GM08714 (cell line): ENCODE results near the gene FCRL5.
"Not testable (repeated sequence)": the region's sequence is repeated elsewhere in the genome, so short reads cannot be mapped to it uniquely, and the experiment has no call there.

Experiments used
- H3K4me3 ChIP-seq: fragments of 200-500 bp; sonication (Bioruptor generic); 2 replicates; pipeline ENCODE4 v1.5.1; 2014; ENCODE audit warnings: mild to moderate bottlenecking, low read length, inconsistent platforms
- ZNF274 ChIP-seq: IDR thresholded peaks from 2 replicates; pipeline ENCODE4 v1.6.1; 2012; ENCODE audit warnings: mild to moderate bottlenecking, low read depth, low read length

Gene FCRL5

DNA sequence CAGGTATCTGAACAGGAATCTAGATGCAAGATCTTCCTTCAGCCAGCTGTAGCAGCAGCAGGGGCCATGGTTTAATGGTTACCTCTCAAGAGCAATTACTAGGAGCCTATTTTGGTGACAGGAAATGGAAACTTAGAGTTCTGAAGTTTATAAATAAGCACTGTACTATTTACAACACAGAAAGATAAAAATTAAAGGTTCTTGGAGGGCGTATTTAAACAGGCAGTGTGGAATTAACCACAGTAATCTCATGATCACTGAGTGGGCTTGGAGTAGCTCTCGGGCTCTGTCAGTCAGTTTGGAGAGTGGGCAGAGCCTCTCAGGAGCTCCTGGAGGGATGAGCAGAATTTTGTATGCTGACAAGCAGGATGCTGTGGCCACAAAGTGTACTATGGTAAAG, 10.2 kb upstream of the FCRL5 start:
- peak overlapping the region; percentile 69; the same call in 1 of the 2 replicates for H3K4me3 ChIP-seq
- TF ChIP-seq ZNF274: no peak

DNA sequence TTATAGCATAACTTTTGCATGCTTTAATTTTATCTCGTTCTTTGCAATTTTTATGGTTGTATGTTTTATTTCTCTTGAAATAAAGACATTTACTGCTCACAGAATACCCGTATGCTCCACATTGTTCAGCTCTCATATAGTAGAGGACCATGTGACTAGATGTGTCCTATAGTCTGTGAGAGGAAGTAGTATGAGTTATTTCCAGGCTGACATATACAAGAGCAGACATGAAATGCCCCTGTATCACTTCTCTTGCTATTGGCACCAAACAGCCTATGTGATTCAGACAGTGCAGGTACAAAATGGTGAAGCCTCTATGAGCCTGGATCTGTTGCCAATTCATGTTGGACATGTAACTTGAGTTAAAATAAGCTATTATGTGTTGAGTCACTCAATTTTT, 5.8 kb upstream of the FCRL5 start:
- no peak overlapping the region for H3K4me3 ChIP-seq
- no peak for TF ChIP-seq ZNF274

DNA sequence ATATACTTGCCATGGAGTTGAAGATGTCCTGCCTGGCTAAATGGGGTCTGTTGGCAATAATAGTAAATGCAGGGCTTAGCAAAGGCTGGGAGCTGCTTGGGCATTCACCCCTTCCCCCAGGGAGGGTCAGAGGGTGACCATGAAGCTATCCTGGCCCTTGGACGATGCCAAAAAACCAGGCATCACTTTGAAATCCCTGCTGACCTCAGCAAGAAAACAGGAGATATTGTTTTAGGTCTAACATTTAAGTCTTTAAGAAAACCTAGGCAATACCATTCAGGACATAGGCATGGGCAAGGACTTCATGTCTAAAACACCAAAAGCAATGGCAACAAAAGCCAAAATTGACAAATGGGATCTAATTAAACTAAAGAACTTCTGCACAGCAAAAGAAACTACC, 4.2 kb downstream of the FCRL5 start:
- H3K4me3 ChIP-seq: not testable (repeated sequence)

DNA sequence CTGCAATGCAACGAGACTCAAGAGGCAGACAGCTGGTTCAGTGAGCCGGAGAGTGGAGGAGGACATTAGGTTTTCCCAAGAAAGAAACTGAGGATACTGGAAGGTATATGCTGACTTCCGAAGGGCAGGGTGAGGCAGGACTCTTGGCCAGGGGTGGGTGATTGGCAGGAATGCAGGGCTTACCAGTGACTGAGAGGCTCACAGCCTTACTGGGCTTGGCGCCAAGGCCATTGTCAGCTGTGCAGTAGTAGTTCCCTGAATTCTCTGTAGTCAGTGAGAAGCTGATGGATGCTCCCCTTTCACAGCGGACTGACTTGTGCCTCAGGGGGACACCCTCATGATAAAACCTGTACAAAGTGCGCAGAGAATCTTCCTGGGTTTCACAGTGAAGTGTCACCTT, 9.6 kb downstream of the FCRL5 start:
- H3K4me3 ChIP-seq: no peak overlapping the region
- TF ChIP-seq ZNF274: no peak

DNA sequence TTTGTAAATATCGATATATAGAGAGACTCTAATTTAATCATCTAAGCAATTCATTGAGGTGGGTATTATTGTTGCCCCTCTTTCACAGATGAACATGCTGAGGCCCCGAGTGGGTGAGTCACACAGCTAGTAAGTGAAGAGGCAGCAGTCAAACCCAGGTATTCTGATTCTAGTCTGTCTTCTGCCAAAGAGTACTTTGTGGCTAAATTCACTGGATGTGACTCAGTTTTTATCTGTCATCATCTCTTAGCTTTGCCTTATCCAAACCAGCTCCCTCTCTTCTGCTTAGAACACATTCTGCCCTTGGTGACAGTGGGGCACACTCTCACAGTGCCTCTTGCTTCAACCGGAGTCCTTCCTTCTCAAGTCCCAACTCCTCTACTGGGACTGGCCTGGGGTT, 11.5 kb downstream of the FCRL5 start:
- no peak for TF ChIP-seq ZNF274
- no peak overlapping the region for H3K4me3 ChIP-seq

DNA sequence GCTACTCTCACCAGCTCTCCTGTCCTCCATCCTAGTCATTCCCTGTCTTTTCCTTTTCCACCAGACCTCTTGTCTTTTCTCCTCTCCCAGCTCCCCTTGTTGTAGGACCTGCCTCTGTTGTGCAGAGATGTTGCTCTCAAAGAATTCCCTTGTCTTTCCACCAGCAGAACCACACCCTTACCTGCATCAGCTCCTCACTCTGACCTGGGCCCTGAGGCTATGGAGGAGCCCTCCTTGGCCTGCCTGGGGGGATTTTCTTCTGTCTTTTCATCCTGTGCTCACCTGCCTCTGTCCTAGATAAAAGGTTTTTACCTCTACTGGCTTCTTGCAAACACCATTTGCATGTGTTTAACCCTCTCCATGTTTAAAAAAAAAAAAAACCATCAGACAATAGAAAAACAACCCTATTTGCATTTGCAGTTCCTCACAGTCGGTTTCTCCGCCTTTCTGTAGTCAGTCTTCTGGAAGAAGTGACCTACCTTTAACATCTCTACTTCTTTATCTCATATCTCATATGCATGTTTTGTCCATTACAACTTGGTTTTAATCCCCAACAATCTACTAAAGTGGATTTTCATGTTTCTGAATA, 12.1 kb downstream of the FCRL5 start:
- H3K4me3 ChIP-seq: no peak overlapping the region
- no peak for TF ChIP-seq ZNF274

DNA sequence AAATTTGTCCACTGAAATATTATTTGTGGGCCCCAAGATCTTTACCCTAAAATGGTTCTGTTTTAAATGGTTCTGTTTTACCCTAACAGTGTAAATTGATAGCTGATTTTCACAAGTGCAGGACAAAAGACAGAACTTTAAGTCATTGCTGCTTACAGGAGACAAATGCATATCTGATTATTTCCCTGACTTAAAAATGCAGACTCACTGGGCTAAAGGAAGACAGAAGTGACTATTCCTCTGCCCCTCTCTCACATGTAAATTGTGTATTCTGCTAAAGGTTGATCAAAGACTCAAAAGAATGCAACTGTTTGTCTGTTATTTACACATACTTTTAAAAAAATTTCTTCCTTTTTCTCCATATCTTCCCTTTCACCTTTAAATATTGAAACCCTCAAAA, 12.7 kb downstream of the FCRL5 start:
- no peak overlapping the region for H3K4me3 ChIP-seq
- TF ChIP-seq ZNF274: no peak

DNA sequence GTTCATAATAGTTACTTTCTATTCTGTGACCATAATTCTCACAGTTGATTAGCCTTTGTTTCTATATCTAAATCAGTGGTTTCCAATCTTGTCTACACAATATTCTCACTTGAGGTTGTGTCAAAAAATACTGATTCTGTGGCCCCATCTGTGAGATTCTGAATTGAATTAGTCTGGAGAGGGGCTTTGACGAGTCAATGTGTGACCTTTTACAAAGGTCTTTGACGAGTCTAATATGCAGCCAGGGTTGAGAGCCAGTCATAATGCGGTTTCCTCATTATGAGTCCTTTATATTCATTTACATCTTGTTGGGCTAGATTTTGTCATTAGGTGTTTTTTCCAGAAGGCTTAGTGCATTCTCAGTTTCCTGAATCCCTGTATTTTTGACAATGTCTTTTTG, 19.7 kb downstream of the FCRL5 start:
- TF ChIP-seq ZNF274: no peak
- no peak overlapping the region for H3K4me3 ChIP-seq

DNA sequence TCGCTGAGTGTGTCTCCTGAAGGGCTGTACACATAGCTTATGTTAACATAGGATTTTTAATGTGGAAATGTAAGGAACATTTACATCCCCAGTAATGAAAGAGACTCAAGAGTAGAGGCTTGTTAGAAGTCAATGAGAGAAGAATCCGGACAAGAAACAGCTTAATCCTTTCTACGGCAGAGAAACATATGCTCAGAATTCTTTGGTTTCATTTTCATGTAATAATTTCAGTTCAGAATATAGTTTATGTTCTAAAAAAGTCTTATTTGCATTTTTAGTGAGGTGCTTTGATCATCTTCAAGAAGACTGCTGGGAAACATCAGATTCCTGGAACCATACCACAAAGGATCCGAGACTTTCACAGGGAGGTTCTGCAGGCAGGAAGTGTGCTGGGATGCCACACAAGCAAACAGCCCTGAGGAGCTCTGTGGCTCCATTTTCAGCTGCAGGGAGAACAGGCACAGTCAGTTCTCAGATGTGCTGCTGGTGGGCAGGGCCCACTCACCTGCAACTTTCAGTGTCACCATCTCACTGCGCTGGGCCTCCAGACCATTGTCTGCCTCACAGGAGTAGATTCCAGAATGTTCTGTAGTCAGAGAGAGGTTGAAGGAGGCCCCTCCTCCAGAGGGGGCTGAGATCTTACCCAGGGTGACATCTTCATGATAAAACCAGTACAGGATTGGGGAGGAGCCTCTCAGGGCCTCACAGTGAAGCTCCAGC, 28.4 kb downstream of the FCRL5 start:
- no peak overlapping the region; the same call in 1 of the 2 replicates for H3K4me3 ChIP-seq
- TF ChIP-seq ZNF274: no peak

DNA sequence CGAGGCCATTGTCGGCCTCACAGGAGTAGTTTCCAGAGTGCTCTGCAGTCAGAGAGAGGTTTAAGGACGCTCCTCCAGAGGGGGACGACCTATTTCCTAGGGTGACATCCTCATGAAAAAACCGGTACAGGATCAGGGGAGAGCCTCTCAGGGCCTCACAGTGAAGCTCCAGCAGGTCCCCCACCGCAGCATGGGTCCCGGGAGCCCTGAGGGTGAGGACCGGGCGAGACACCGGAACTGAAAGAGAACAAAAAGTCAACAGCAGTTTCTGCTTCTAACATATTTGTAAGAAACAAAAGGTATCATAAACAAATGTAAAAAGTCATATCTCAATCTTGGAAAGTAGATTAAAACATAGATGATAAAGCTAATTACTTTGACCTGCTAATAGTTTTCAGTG, 31.3 kb downstream of the FCRL5 start:
- H3K4me3 ChIP-seq: no peak overlapping the region
- no peak for TF ChIP-seq ZNF274

DNA sequence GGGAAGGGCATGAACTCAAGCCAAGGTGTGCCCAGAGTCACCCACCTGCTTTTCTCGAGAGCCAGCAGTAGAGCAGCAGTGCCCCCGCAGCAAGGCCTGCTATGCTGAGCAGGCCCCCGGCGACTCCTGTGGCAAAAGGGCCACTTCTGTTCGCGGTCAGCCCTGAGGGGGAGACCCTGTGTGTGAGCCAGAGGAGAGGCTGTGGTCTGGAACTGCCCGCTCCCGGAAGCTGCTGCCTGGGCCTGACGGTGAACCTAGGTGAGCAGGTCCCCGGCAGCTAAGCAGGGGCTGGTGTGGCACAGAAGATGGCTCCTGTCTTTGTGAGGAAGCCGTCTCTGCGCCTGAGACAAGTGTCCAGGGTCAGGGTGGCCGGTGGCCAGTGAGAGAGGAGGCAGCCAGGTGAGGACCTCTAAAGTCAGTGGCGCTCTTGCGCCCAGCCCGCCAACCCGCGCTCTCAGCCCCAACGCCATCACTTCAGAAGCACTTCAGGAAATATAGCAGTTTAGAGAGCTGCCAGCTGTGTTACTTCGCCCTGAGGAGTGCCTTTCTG, 31.9 kb downstream of the FCRL5 start:
- no peak overlapping the region for H3K4me3 ChIP-seq
- no peak for TF ChIP-seq ZNF274

DNA sequence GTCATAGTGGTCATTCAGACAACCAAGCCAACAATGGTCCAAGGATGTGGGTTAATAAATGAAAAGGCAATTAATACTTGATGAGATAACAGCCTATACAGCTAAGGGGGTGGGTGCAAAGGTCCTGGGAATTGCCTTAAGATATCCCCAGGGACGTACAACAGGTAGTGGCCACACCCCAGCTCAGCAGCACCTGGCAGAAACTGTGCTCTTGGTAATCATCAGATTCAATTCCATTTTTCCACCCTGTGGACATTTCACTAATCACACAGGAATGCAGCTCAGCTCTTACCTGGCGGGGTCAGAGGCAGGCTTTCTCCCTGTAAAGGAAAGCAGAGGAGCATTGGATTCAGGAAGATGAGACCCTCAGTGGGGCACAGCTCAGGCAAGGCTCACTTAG, 32.9 kb downstream of the FCRL5 start:
- no peak for TF ChIP-seq ZNF274

DNA sequence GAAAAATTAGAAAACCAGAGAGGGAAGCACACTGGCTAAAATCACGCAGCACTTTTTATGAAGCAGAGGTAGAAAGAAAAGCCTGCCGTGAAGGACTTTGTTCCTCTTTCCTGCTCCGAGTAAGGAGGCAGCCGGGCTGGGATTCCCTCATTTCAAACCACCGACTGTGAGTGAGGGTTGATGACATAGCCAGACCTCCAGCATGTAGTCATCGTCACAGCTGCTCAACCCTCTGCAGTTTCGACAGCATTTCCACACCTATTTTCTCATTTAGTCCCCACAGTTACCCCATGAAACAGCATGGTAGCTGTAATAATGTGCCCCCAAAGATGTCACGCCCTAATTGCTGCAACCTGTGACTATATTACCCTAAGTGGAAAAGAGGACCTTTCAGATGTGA, 35.3 kb downstream of the FCRL5 start:
- no peak for TF ChIP-seq ZNF274
- no peak overlapping the region for H3K4me3 ChIP-seq

More for the DNA sequence above, 32.9 kb downstream of the FCRL5 start:
- H3K4me3 ChIP-seq: no peak overlapping the region

DNA sequence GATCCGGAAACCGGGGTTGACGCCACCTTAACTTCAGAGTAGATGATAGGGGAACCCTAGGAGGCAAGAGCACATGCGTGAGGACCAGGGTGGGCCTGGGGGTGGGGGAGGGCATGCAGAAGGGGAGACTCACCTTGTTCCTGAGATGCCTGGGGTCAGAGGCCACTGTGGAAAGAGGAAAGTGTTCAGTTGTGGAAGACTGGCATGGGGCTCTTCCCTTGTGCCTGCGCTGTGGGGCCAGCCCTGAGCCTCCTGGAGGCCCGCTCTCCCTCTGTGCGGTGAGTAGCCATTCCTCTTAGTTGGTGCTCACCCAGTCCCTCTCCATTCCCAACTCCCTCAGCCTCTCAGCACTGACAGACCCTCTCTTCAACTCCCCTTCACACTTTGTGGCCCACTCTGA, 36.6 kb downstream of the FCRL5 start:
- TF ChIP-seq ZNF274: no peak
- no peak overlapping the region for H3K4me3 ChIP-seq

DNA sequence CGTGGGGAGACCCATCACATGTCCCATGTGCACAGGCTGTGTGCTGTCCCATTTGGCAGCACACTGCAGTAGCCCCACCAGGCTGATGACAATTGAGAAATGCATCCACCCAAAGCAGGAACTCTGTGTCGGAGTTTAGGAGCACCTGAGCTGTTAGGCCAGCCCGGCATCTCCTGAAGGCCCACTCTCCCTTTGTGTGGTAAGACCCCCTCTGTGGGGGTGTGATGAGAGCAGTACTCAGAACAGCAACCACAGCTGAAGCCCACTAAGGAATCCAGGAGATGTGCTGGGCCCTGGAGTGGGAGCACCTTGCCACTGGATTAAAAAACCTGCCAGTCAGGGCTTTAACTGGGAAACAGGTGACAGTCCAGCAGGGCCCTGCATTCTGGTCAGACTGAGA, 37.2 kb downstream of the FCRL5 start:
- no peak for TF ChIP-seq ZNF274
- H3K4me3 ChIP-seq: no peak overlapping the region
